ENCODE measurements around the gene PPP6R3. TPM values are rescaled to one million over a fixed set of nuclear protein-coding genes. Genes with fewer than 3 reads are reported as not detected.

Gene PPP6R3
- total and polyA plus RNA-seq, 5 experiments from 2014 or later: 44.0 to 169 (median 46.6) TPM

GRCh38 chr11:68655806-68656205 lies 195.3 kb downstream of the PPP6R3 start:
- H3K4me3 Mint-ChIP-seq: no peak overlapping the region
- DNase-seq (peak in 1 of 10 donors; percentile 11), ATAC-seq (no peak)
- peaks cover 0 to 3% (median 0%) of the 10 kb centered on the region in 4 donors for H3K4me1 Mint-ChIP-seq
- peaks cover 0 to 6% (median 3%) of the 10 kb centered on the region in 3 donors for H3K36me3 Mint-ChIP-seq
- no peak overlapping the region for H3K27ac Mint-ChIP-seq
- peaks cover 2 to 23% (median 17%) of the 10 kb centered on the region in 5 donors for H3K27me3 Mint-ChIP-seq
- POLR2A ChIA-PET: no interaction called here
- H3K9me3 Mint-ChIP-seq: peaks cover 0 to 12% (median 3%) of the 10 kb centered on the region in 9 donors

DNA sequence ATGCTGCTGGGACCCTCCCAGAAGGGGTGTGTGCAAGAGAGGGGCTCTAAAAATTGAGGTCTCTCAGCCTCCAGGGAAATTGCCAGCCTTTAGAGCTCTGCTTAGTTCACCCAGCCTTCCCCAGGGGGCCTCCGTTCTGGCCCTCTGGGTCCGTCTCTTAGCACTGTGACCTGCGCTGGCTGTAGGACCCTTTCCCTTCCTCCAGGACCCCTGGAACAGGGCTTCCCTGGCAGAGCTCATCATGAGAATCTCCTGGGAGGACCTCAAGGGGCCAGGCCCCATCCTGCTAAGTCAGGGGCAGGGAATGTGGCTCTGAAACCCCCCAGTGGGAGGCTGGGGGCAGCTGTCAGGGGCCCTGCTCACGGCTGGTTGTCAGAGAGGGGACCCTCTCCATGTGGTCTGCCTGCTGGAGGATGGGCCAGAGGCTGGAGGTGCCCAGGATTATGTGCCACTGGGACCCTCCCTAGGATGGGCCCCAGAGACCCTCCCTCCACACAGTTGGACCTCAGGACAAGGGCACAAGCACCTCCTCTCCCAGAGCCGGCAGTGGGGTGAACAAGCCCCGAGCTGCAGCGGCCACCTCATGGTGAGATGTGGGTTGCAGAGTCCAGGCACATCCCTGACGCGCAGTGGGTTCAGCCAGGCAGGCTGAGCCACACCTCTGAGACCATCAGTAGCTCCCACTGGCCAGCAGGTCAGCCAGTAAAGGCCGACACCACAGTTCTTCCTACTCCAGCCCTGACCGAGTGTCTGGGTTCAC lies 196.6 kb downstream of the PPP6R3 start:
- ATAC-seq (no peak), DNase-seq (peak in 1 of 10 donors; percentile 52)
- Mint-ChIP-seq H3K9me3 (peaks cover 0 to 12% (median 3%) of the 10 kb centered on the region in 9 donors), H3K27me3 (peaks cover 2 to 26% (median 17%) of the 10 kb centered on the region in 5 donors), H3K27ac (no peak overlapping the region), H3K36me3 (peaks cover 0 to 6% (median 3%) of the 10 kb centered on the region in 3 donors), H3K4me3 (no peak overlapping the region), H3K4me1 (peaks cover 0 to 3% (median 0%) of the 10 kb centered on the region in 4 donors)
- POLR2A ChIA-PET: no interaction called here

- ATAC-seq (no peak), DNase-seq (peak in 1 of 10 donors; percentile 9)
- H3K4me3 Mint-ChIP-seq: no peak overlapping the region
- no peak overlapping the region for H3K27ac Mint-ChIP-seq
- peaks cover 0 to 28% (median 14%) of the 10 kb centered on the region in 5 donors for H3K27me3 Mint-ChIP-seq
- peaks cover 0 to 6% (median 3%) of the 10 kb centered on the region in 3 donors for H3K36me3 Mint-ChIP-seq
- H3K4me1 Mint-ChIP-seq: peaks cover 0 to 3% (median 0%) of the 10 kb centered on the region in 4 donors
- POLR2A ChIA-PET: no interaction called here
- peaks cover 0 to 12% (median 3%) of the 10 kb centered on the region in 9 donors for H3K9me3 Mint-ChIP-seq
Observed at GRCh38 chr11:68658097-68658496, 197.5 kb downstream of the PPP6R3 start.

DNA sequence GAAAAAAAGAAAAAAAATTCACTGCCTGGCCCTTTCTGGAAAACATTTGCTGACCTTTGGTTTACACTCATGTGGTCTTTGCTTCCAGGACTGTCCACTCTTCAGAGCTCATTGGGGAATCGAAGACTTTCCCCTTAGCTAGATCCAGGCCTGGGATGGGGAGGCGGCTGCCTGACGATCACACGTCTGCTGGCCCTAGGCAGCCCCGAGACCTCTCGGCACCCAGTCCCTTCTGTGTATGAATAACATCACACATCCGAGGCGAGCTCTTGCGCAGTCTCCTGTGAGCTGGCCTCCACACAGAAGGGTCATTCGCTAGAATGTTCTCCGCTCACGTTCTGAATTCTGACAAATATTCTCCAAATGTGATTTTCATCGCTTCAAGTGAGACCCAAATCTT lies 198.1 kb downstream of the PPP6R3 start:
- no peak for ATAC-seq
- POLR2A ChIA-PET: no interaction called here
- Mint-ChIP-seq H3K9me3 (peaks cover 0 to 12% (median 3%) of the 10 kb centered on the region in 9 donors), H3K27me3 (peaks cover 0 to 26% (median 11%) of the 10 kb centered on the region in 5 donors), H3K4me1 (peaks cover 0 to 3% (median 0%) of the 10 kb centered on the region in 4 donors), H3K36me3 (peaks cover 0 to 6% (median 3%) of the 10 kb centered on the region in 3 donors), H3K27ac (no peak overlapping the region), H3K4me3 (no peak overlapping the region)
- DNase-seq: peak in 1 of 10 donors; percentile 4

DNA sequence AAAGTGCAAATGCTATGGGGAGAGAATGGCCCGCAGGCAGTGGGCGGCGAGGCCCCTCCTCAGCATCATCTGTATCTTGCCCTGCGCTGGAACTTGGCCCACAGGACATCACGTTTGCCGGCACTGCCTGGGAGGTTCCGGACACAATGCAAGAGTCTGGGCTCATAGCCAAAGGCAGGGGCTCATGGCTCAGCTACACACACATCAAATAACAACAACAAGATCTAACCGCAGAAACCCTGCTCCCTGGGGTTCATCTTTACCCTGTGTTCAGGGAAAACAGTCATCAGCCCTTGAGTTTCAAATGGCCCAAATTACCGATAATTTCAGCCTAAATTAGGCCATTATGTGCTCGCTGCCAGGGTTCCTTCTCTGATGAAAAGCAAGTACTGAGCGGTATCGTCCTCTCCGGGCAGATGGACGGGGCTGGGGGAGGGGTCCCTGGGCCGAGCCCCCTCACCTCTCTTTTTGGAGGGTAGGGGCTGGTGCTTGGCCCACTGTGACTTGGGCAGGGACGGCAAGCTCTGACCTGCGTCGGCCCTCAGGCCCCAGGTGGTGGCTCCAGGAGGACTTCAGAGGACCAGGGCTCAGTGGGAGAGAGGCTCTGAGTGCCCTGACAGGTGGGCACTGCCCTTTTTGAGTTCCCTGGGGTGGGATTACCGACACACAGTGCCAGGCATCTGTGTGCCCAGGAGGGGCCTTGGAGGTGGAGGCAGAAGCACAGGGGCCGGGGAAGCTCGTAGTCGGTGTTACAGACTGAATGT lies 198.8 kb downstream of the PPP6R3 start:
- DNase-seq (peak in 1 of 10 donors; percentile 35), ATAC-seq (no peak)
- POLR2A ChIA-PET: no interaction called here
- Mint-ChIP-seq H3K27me3 (peaks cover 0 to 26% (median 11%) of the 10 kb centered on the region in 5 donors), H3K36me3 (peaks cover 0 to 6% (median 3%) of the 10 kb centered on the region in 3 donors), H3K4me3 (no peak overlapping the region), H3K27ac (no peak overlapping the region), H3K9me3 (peaks cover 0 to 12% (median 3%) of the 10 kb centered on the region in 9 donors), H3K4me1 (peaks cover 0 to 3% (median 0%) of the 10 kb centered on the region in 4 donors)

DNA sequence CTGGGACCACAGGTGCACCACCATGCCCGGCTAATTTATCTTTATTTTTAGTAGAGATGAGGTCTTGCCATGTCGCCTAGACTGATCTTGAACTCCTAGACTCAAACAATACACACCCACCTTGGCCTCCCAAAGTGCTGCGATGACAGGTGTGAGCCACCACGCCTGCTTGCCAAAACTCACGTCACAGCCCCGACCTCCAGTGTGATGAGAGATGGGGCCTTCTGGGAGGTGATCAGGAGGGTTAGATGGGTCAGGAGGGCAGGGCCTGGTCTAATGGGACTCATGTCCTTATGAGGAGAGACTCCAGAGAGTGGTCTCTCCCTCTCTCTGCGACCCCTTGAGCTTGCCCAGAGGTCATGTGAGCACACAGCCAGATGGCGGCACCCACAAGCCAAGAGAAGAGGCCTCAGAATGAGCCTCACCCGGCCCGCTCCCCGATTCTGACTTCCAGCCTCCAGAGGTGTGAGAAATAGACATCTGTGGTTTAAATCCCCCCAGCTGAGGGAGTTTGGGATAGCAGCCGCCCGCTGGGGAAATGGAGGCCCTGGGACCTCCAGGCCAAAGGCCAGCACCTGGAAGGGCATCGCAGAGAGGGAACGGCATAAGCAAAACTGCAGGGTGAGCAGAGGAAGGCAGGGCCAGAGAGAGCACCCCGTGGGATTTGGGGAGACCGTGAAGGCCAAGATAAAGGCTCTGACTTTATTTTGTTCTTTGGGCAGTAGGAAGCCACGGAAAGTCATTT lies 199.7 kb downstream of the PPP6R3 start:
- ATAC-seq: no peak
- peaks cover 0 to 3% (median 0%) of the 10 kb centered on the region in 4 donors for H3K4me1 Mint-ChIP-seq
- peak in 1 of 10 donors; percentile 51 for DNase-seq
- H3K4me3 Mint-ChIP-seq: no peak overlapping the region
- no peak overlapping the region for H3K27ac Mint-ChIP-seq
- H3K9me3 Mint-ChIP-seq: peaks cover 0 to 5% (median 2%) of the 10 kb centered on the region in 9 donors
- POLR2A ChIA-PET: no interaction called here
- H3K36me3 Mint-ChIP-seq: peaks cover 0 to 4% (median 0%) of the 10 kb centered on the region in 3 donors
- H3K27me3 Mint-ChIP-seq: peaks cover 0 to 33% (median 19%) of the 10 kb centered on the region in 5 donors

- ATAC-seq (no peak), DNase-seq (peak in 1 of 10 donors; percentile 30)
- peaks cover 0 to 31% (median 19%) of the 10 kb centered on the region in 5 donors for H3K27me3 Mint-ChIP-seq
- H3K4me3 Mint-ChIP-seq: no peak overlapping the region
- H3K9me3 Mint-ChIP-seq: peaks cover 0 to 1% (median 0%) of the 10 kb centered on the region in 9 donors
- no peaks in the 10 kb centered on the region for H3K36me3 Mint-ChIP-seq
- peak overlapping the region in 1 of 10 donors; percentile 42 for H3K27ac Mint-ChIP-seq
- POLR2A ChIA-PET: no interaction called here
- peaks cover 0 to 3% (median 0%) of the 10 kb centered on the region in 4 donors for H3K4me1 Mint-ChIP-seq
Observed at GRCh38 chr11:68661014-68661413, 200.5 kb downstream of the PPP6R3 start.

GRCh38 chr11:68661697-68662603 lies 201.4 kb downstream of the PPP6R3 start:
- POLR2A ChIA-PET: no interaction called here
- Mint-ChIP-seq H3K4me1 (peaks cover 0 to 3% (median 0%) of the 10 kb centered on the region in 4 donors), H3K4me3 (no peak overlapping the region), H3K27ac (no peak overlapping the region), H3K36me3 (no peaks in the 10 kb centered on the region), H3K27me3 (peaks cover 0 to 29% (median 19%) of the 10 kb centered on the region in 5 donors), H3K9me3 (no peaks in the 10 kb centered on the region)
- ATAC-seq: no peak
- DNase-seq: peak in 1 of 10 donors; percentile 27

- Mint-ChIP-seq H3K4me1 (no peaks in the 10 kb centered on the region), H3K4me3 (no peak overlapping the region), H3K9me3 (no peaks in the 10 kb centered on the region), H3K27ac (peak overlapping the region in 1 of 10 donors; percentile 56), H3K27me3 (peaks cover 0 to 29% (median 16%) of the 10 kb centered on the region in 5 donors), H3K36me3 (no peaks in the 10 kb centered on the region)
- peak in 1 of 10 donors; percentile 57 for DNase-seq
- no peak for ATAC-seq
- POLR2A ChIA-PET: no interaction called here
Observed at GRCh38 chr11:68663482-68664010, 203.0 kb downstream of the PPP6R3 start.

DNA sequence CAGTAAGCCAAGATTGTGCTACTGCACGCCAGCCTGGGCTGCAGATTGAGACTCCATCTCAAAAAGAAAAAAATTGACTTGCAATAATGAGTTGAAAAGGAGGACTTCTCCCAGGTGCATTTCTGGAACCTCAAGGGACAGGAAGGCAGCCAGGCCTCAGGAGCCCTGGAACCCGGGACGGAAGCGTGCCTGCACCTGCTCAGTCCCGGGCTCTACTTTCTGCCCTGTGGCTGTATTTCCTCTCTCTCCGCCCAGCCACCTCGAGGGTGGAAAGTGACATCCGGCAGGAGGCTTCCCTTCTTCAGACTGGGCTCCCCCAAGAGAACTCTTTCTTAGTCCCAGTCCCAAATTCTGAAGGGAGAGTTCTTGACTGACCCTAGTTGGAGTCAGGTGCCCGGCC lies 203.6 kb downstream of the PPP6R3 start:
- ATAC-seq (no peak), DNase-seq (no peak)
- Mint-ChIP-seq H3K36me3 (no peaks in the 10 kb centered on the region), H3K27ac (no peak overlapping the region), H3K27me3 (peaks cover 0 to 29% (median 16%) of the 10 kb centered on the region in 5 donors), H3K4me3 (no peak overlapping the region), H3K4me1 (no peaks in the 10 kb centered on the region), H3K9me3 (no peaks in the 10 kb centered on the region)
- POLR2A ChIA-PET: no interaction called here

GRCh38 chr11:68664906-68665305 lies 204.4 kb downstream of the PPP6R3 start:
- no peak overlapping the region for H3K4me3 Mint-ChIP-seq
- no peaks in the 10 kb centered on the region for H3K9me3 Mint-ChIP-seq
- peak in 1 of 10 donors; percentile 19 for DNase-seq
- H3K36me3 Mint-ChIP-seq: no peaks in the 10 kb centered on the region
- peaks cover 0 to 29% (median 16%) of the 10 kb centered on the region in 5 donors for H3K27me3 Mint-ChIP-seq
- POLR2A ChIA-PET: no interaction called here
- no peak for ATAC-seq
- no peak overlapping the region for H3K27ac Mint-ChIP-seq
- no peaks in the 10 kb centered on the region for H3K4me1 Mint-ChIP-seq

All from naive thymus-derived CD8-positive, alpha-beta T cell (primary cell).